ENCODE measurements around the gene ALK.

Gene ALK

DNA sequence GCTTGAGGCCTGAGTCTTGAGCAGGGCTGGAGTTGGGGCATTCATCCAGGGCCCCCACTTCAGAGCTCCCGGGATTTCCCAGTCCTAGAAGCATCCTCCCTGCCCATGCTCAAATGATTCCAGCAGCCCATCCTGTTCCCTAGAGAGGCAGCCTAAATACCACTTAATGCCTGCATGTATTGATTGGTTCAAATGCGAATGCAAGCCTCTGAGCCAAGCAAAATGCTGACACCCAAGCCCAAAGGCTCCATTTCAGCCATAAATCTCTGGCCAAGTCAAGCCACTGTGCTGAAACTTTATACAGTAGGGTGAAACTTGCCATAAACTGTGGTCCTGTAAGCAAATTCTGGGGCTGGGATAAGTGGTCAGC, 526.4 kb downstream of the ALK start:
- FAIRE-seq = no peak

DNA sequence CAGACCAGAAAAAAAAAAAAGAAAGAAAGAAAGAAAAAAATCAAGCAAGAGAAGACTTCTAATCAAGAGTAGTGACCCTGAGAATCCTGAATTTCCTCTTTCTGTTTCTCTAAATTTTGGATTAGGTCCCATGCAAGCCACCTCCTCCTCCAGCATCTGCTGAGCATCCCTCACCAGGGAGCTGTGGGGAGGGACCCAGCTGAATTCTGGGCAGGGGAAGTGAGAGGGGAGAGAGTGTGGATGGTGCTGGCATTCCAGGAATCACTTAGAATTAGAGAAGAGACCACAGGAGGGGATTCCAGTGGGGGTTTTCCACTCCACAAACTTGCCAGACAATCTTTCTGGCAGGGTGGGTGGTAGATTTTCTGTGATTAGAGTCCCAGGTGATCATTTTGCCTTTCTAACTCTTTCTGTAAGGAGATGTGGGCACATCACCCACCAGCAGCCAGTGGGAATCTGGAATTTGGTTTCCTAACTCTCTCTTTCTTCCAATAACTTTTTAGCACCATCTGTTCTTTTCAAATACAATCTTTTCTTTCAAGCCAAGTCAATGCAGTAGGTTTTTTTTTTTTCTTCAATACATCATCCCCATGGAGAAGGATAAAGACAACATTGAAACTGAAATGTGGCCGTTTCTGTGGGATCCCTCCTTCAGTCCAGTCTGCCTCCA, 526.9 kb downstream of the ALK start:
- FAIRE-seq = no peak

DNA sequence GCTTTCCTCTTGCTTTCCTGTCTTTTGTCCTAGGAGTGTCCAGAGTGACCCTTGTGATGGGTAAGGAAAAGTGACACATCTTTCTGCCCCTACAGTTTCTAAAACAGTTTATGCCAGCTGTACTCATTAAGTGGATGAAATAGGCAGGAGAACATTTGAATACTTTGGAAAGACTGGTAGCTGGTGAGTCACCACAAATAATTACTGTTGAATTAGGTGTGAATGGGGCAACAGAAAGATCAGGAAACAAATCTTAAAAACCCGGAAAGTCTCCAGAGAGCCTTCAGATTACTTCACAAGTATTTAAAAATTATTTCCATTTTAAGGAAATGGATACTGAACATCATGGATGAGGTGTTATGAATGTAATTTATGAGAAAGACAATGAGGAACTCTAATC, 527.7 kb downstream of the ALK start:
- no peak for FAIRE-seq

DNA sequence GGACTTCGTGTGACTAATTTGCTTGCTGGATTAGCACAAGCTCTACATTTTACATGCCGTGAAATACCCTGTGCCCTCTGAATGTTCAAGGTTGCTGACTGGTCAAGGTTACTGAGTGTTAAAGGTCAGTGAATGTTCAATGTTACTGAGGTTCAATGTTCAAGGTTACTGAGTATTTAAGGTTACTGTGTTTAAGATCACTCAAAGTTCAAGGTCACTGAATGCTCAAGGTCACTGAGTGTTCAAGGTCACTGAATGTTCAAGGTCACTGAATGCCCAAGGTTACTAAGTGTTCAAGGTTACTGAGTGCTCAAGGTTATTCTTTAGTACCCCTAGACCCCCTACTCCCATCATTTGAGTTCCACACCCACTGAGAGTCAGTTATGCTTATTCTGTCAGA, 528.6 kb downstream of the ALK start:
- FAIRE-seq = no peak

DNA sequence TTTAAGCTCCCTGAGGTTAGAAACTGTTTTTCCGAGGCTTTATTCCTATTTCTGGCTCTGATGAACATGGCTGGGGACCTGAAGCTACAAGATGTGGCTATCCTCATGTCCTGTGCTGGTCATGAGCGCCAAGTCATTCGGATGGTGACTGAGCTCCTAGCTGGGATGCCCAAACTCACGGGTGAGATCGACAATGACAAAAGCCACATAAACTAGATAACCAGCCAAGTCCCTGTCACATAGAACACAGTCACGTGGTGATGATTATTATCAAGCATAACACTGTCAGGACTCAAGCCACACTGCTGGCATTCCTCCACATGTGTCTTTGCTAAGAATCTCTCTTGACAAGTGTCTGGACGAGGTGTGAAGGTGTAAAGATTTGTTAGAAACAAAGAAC, 531.2 kb downstream of the ALK start:
- FAIRE-seq = no peak

DNA sequence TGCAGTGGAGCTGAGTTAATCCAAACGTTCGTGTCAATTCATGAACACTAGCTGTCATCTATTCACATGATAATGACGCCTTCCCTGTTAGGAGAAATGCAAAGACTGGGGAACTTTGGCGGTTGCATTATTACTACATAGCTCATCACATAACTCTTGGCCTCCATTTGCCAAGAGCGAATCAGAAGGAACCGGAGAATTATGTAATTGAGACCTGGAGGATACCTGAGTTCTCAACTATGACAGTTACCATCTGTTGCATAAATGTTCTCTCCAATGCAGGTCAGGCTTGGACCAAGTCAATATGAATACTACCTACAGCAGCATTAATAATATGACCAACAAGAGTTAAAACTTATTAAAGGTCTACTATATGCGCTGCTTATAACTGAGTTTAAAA, 531.7 kb downstream of the ALK start:
- FAIRE-seq = no peak

DNA sequence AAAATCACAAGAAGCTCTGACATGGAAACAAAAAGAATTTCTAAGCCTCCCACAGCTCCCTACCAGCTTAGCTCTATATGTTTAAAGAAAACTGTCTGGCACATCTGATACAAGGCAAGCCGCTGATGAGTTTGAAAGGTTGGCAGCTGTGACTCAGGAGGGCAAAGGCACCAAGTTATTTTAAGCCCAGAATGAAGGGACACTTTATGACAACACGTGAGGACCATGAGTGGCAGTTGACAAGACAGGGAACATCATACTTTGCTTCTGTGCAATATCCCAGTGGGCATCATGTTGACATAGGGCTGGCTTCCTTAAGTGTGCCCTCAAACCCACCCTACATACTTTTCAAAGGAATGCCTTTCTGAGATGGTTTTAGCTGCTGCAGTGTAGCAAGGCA, 533.3 kb downstream of the ALK start:
- FAIRE-seq = no peak

DNA sequence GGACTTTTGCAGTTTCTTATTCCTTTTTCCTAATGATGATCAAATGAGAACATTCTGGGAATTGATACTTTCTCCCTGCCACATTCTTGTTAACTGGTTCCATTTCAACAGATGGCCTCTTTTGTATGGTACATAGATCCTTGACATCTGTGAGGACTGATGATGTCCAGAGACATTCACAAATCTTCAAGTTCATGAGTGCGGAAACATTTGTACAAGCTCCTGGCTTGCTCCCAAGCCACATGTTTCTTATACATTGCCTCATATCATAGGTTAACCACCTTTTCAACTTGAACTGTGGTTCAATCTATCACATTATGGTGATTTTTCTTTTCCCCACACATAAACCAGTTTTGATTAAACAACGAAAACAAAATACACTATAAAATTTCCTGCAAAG, 538.9 kb downstream of the ALK start:
- FAIRE-seq = no peak

DNA sequence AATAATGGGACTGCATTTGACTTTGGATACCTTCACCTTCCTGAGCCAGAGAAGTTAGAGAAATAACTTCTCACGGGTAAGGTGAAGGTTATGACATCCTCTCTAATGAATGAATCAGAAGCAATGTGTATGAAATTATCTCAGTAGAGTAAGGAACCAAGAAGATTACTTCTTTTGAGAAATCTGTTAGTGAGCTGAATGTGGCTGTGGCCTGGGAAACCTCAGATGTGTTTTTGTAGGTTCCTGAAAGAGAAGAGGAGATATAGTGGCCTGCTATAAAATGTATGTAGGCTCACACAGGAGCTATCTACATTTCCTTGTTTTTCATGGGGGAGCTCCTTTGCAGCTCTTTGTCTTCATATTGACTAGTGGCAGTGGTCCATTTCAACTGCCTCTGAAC, 543.6 kb downstream of the ALK start:
- FAIRE-seq = no peak

DNA sequence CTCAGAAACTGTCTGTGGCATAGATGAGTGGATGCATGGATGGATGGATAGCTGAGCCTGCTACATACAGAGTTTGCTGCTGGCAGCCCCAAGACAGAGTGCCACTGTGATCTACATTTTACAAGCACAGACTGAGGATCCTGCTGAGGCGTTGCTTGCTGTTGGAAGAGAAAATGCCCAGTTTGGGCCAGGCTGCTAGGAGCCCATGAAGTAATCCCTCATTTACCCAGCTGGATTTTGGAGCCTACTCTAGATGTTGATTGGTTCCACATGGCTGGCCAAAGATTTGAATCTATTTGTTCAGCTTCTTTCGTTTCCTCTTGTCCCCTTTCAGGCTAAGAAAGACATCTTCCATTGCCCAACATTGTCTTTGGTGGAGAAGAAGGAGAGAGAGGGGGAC, 544.8 kb downstream of the ALK start:
- FAIRE-seq = no peak

DNA sequence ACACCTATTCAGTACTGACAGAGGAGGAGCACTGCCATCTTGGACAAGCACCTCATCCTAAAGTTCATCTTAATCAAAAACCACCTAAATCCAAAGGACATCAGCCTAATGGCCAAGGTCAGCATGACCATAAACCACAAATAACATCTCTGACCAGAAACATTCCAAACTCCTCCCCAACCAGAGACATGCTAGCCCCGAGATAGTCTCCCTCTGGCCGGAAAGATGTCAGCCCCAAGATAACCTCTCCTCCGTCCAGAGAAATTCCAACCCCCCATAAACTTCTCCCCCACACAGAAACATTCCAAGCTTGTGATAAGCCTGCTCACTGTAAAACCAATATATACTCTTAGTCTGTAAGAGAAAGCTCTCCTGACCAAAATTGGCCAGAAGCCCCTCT, 545.5 kb downstream of the ALK start:
- no peak for FAIRE-seq

DNA sequence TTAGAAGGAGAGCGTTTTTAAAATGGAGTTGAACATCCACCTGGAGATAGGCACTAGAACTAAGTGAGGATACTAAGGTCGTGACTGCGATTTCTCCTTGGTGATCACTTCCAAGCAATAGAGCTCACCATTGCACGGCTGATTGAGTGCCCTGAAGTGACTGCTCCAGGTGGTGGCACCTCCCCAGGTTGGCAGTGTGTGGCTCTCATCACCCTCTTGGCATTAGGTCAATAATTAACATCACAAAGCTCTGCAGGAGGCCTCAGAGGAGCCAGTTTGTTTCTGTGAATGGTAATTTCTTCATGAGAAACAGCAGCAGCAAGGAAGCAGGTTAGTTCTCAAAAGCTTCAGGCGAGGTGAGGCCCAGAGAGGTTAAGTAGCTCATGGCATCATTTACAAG, 546.6 kb downstream of the ALK start:
- no peak for FAIRE-seq

DNA sequence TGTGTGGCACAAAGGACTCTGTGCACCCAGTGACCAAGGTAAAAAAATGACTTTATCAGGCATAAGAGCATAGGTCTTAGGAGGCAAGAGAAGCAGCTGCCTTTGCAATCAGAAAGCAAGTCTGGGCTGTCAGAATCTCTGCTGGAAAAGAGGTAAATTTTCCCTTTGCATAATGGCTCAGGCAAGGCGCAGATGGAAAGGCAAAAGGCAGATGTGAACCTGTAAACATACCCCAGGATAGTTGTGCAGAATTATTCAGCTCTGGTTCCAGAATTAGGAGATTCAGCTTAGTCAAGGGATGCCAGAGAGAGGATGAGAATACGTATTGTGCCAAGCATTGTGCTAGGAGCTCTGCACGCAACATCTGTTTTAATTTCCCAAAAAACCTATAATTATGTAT, 547.5 kb downstream of the ALK start:
- FAIRE-seq = no peak

DNA sequence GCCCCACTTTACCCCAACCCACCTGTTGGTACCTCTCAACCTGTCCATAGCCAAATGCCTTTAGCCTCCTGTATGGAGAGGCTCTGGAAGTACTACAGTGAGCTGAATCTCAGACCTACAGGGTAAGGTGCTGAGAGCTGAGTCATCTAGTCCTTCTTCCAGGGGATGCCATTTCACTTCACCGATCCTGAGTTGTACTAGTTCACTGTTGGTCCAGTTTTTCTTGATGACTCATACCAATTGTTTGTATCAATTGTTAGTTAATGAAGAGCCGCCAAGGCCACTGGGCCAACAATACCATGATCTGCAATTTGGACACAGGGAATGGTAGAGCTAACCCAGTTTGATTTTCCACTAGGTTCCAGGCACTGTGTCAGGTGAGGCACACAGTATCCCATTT, 549.2 kb downstream of the ALK start:
- no peak for FAIRE-seq

DNA sequence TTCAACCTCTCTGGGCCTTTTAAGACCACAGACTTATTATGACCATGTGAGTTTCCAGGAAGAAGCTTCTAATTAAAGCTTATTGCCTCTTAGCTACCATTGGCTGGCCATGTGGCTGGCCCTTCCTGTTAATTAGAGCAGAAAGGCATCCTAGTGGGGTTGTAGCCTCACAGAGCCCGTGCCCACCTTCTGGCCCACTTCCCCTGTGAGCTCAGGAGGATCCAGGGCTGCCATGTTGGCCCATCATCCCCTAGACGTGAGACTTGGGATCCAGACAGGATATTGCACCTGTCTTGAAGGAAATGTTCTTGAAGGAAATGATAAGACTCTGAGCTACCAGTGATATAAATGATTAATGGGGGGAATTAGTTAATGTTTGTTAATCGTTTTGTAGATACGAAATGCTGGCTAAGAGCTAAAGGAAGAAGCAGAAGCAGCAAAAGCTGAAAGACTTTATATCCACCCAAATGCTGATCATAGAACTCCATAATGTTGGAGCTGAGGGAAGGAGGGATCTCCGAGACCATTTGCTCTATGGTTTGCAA, 550.7 kb downstream of the ALK start:
- no peak for FAIRE-seq

DNA sequence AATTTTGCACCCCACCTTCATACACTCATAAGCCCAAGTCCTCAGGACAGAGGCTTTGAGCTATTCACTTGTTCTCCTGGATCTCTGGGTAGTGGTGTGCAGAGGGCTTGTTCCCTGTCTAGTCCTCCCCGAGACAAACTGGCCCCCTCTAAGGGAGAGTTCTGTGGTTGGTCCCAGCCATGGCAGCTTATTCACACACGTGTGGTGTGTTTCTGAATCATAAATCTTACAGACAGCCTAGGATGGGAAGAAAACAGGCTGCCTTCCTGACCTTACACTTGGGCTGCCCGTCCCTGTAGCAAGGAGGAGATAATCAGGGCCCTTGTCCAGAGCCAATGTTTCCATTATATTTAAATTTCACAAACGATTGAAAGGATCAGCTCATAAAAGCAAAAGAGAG, 551.2 kb downstream of the ALK start:
- no peak for FAIRE-seq

DNA sequence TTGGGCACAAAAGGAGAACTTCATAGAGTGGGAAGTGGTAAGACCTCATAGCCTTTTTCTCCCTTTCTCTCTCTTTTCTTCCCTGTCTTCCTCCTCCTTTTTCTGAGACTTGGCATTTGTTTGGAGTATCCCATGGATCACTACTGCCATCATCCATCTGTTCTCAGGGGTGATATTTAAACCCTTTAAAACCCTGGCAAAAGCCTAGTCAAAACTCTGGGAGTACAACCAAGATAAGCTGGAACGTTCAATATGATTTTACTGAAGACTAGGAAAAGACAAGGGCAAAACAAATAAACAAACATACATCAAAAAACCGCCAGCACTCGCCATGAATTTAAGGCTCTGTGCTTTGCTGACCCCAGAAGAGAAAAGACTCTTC, 552.7 kb downstream of the ALK start:
- FAIRE-seq = no peak

DNA sequence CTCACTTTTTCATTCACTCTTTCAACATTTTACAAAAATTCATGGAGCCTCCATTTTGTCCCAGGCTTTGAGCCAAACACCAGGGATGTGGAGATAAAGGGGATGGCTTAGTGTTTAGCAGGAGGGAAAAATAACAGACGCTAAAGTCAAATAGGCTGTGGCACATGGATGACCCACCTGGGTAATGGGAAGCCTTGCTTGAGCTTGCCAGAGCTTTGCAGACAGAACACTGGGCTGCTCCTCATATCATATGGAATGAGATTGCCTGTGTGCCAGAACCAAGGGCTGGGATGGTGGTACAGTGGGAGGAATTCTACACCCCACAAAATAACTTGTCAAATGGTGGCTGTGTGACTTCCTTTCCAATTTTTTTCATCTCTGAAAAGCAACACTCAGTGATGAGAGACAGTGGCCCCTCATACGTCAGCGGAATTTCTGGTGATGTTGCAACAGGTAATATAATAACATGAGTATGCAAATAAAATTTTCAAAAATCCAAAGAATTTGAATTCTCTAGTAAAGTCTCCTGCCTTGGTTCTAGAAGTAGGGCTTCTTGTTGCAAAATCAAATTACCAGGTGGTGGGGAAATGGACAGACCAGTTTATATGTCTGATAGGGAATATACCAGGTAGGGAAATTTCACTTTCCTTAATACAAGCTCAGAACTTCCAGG, 553.3 kb downstream of the ALK start:
- FAIRE-seq = no peak

DNA sequence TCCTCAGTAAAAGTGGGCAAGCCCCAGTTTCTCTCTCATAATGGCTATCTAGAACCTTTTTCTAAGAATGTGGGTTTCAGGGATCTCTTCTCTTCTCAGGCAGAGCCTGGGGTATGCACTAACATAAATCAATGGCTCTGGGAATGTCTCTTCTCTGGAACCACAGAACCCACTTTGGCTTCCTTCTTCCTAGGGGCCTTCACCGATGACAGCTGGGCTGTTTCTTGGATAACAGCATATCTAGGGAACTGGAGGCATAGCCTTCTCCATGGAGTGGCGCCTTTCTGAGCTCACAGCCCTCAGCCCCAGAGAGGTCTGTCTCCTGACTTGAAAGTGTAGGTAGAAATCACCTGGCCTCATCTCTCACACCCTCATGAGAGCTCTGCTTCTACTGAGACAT, 558.3 kb downstream of the ALK start:
- no peak for FAIRE-seq

DNA sequence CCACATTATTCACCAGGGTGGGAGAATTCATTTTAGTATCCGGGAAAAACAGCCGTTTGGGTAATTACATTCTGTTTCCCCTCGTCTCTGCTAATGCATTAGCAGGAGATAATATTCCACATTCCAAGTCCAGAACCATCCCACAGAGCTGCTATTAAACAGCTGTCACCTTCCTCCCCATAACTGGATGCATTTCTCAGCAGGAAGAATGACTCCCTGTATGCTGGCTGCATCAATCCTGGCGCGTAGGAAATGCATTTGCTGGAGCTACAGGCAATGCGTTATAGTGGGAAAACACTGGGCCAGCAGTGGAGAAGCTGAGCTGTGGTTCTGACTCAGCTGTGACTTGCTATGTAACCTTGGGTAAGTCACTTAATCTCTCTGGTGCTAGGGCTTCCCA, 560.2 kb downstream of the ALK start:
- FAIRE-seq = no peak

DNA sequence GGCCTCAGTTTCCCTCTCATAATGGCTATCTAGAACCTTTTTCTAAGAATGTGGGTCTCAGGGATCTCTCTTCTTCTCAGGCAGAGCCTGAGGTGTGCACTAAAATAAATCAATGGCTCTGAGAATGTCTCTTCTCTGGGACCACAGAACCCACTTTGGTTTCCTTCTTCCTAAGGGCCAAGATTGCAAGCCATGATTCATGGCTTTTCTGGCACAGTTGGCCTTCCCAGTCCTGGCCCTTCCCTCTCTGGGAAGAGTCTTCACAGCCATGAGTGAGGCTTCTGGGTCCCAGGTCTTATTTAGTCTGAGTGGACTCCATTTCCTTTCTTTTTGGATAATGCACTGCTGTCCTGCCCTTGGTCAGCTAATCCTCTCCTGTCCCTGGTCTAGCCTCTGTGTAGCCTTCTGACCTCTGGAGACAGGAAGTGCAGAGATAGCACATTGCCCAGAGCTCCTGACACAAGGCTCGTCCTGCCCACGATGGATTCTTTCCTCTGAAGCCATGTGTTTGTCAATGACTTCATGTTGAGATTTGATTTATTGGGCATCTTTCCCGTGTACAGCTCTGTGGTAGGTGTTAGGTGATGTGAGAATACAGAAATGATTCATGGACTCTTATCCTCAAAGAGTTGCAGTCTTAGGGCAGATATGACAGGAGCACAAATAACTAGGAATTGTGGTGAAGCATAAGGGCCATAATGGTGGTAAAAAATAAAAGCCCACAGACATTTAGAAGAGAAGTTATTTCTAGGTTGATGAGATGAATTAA, 561.2 kb downstream of the ALK start:
- FAIRE-seq = no peak

DNA sequence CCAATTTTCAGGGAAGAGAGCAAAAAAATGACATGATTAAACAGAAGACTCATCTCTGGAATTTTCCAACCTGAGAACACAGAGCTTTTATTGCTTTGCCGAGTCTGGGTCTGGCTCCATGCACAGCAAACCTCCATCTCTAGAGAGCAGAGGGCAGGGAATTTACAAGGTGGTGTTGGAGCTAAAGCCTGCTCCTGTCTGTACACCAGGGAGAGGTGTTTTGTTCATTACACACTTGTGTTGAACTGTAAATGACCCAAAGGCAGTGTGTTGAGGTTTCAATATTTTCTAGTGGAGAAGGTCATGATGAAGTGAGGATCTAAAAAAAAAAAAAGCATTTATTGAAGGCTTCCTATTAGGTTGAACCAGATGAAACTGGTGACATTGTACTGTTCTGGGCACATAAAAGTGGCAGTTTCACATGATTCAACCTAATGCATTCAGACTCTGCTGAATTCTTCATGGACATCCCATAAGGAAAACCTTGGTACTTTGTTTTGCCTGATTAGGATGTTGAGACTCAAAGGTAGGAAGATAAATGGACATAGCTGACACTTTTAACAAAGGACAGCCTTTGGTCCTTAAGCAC, 567.9 kb downstream of the ALK start:
- FAIRE-seq = no peak

DNA sequence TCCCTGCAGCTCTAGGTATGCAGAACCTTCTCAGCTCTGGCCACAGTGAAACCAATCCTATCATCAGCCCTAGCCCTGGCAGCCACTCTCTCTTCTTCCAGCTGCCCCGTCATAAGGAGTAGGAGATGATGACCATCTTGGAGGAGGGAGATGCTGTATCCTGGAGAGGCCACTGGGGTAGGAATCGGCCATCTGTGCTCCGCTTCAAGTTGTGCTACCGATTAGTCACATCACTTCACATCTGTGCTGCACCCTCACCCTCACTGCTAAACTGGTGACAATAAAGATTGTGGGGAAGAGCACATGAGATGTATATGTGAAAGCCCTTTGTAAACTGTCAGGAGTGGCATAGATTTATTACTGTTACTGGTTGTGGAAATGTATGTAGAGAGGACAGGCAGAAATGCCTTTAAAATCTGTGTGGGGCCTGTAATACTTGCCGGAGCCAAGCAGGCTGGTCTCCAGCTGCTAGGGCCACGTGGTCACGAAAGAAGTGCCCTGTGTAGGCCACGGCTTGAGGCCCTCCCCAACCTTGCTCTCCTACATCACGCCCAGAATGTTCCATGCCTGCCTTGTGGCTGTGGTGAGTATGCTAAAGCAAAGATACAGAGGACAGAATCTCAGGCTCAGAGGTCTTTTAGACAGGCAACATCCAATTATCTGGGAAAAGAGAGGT, 569.3 kb downstream of the ALK start:
- no peak for FAIRE-seq
